ENCODE results near the gene PDCD10.

The PDCD10 gene

DNA sequence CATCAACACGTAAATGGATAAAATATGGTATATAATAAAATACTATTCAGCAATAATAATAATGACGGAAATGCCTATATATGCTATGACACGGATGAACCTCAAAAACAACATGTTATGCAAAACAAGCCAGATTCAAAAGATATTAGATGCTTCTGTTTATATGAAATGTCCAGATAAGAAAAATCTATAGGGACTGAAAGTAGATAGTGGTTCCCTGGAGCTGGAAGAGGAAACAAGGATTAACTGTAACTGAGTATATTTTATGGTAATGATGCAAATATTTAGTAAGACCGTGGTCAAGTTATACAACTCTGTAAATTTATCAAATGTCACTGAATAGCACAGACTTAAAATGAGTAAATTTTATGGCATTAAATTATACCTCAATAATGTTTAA, 55.2 kb downstream of the PDCD10 start:
- DNase-seq (ENCODE audit: low read depth): no peak

DNA sequence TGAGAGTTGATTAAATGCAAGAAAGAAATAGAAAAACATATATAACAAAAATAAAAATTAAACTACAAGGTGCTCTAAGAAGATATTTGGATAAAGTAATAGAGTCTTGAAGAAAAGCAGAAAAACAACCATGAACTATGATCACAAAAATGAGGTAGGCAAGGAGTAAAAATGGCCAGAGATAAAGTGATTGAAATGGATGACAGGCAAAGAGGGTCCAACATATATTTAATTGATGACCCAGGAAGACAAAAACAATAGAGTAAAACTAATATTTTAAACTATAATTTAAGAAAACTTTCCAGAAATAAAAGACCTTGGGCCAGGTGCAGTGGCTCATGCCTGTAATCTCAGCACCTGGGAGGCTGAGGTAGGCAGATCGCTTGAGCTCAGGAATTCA, 58.8 kb downstream of the PDCD10 start:
- DNase-seq (ENCODE audit: low read depth): no peak

DNA sequence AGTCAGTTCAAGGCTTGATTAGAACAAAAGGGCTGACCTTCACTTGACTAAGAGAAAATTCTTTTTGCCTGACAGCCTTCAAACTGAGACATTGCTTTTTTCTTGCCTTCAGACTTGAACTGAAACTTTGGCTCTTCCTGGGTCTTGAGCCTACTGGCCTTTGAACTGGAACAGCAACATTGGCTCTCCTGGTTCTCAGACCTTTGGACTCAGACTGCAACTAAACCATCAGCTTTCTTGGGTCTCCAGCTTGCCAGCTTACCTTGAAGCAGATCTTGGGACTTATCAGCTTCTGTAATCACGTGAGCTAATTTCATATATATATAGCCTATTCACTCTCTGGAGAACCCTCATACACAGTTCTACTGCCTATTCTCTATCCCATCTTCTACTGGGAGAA, 61.5 kb downstream of the PDCD10 start:
- no peak for DNase-seq (ENCODE audit: low read depth)

DNA sequence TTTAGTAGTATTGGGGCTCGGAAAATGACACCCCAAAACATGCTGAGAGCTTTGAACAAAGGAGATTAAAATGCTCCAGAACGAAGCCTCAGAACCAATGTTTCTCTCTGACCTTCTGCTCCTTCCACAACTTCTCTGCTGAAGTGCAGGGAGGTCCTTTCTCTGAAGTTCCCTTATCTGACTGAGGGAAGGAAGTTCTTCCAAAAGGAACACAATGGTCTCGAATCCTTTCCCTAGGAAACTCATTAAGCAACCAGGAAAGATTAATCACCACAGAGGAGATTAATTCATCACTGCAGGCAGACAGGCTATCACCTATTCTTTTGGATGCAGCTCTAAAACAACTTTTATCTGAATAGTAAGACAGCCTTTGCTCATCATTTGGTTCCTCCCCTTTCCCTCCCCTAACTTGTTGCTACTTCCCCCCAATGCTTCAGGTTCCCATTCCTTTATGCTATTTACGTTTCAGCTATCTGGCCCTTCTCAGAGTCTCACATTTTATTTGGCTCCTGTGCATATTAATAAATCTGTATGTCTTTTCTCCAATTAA, 62.7 kb downstream of the PDCD10 start:
- DNase-seq (ENCODE audit: low read depth): no peak

DNA sequence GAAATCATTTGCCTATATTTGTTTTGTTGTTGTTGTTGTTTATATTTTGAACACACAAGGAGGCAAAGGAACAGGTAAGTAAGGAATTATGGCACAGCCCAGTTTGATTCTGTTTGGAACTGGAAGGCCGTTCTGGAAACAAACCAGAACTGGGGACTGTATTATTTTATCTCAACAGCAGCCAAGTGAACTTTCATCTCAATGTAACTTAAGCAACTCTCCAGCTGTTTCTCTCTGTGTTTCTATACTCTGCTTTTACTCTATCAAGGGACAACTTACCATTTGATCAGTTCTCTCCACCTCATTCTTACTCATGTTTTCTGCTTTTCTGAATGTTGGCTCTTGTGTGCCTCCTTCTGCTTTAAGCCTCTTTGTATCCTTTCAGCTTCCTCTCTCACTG, 65.0 kb downstream of the PDCD10 start:
- no peak for DNase-seq (ENCODE audit: low read depth)

DNA sequence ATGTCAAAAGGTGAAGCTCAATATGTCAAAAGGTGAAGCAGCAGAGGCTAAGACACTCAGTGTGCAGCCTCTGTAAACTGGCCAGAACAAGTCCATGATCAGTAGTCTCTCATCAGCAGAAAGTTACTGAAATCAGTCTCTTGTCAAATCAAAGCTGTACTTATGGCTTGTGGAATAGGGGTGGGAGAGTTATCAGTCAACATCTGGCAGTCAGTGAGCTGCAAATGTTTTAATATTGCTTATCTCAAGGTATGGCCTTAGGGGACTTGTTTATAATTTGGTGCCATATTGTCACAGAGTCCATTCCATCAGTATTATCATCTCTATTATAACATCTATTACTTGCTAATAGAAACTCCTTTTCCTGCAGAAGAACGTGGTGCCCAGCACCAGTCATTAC, 66.0 kb downstream of the PDCD10 start:
- DNase-seq (ENCODE audit: low read depth): no peak

DNA sequence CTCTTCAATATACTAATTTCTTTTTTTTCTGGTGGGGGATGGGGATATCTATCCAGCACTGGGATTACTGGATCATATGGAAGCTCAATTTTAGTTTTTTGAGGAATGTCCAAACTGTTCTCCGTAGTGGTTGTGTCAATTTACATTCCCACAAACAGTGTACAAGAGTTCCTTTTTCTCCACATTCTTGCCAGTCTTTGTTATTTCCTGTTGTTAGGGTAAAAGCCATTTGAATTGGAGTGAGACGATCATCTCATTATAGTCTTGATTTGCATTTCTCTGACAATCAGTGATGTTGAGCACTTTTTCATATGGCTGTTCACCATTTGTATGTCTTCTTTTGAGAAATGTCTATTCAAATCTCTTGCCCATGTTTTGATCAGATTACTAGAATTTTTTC, 68.1 kb downstream of the PDCD10 start:
- DNase-seq (ENCODE audit: low read depth): no peak

DNA sequence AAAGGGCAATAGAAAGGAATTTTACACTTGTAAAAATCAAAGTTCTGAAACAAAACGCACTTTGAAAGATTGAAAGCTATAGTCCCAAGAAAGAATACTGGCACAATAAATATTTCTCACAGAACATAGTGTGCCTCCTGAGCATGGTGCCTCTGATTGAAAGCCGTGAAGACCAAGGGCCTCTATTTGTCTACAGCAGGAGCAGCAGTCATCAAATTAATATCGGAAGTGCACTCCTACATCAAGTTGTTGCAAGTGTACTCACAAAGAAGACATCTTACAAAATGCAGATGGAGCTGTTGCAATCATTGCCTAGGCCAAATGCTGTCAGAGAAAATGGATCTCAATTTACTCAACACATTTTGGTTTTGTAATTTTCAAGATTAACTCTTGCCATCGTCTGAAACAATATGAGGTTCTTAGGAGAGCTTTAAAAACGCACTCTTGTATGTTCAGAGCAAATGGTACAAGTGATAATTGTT, 71.7 kb downstream of the PDCD10 start:
- DNase-seq (ENCODE audit: low read depth): no peak

DNA sequence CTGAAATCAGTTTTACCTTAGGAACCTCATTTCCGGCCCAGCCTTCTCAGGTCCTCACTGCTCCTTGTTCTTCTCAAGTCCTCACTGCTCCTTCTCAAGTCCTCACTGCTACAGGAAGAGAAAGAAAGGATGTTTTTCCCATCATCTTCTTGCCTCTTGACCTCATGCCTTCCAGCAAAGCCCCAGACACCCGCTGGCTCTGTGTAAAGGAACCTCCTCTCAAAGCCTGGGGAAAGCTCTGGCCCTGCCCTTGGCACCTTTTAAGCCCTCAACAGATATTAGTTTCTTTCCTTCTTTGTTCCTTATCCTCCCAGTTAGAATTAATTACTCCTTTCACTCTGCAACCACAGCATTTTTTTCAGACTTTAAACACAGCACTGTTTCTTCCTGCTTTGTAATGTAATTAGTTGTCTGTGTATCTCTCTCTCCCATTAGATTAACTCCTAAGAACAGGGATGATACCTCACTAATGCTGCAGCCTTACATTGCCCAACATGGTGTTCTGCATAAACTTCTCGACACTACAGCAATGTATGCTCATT, 76.9 kb downstream of the PDCD10 start:
- no peak for DNase-seq (ENCODE audit: low read depth)

DNA sequence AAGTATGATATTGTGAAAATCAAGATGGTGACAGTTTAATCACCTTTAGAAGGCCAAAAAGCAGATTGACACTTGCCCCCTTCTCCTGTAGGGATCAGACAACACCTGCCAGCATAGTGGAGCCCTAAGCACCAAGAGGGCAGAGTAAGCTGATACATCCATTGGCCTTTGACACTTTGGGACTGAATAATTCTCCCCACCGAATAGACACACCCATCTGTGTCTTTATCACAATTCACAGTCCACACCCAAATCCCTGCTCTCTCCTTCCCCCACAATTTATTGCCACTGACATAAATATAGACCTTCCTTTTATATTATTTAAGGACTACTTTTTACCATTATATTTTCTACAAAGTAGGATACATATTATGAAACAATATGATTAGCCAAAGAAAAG, 77.9 kb downstream of the PDCD10 start:
- no peak for DNase-seq (ENCODE audit: low read depth)

DNA sequence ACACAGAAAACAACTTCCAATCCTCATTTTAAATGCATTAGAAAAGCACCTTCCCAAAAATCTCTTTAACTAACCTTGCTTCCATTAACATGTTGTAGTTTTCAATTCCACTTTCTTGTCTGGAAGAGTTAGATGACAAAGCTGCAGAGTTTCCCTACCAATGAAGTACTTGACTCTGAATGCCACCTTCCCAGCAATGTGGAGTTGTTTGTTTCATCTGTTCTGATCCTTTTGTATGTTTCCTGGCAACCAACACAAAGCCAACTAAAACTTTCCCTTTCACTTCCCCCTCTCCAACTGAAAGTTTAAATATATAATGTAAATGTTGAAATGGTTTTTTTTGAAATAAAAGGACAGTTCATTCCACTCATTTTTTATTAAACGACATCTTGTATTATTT, 80.9 kb downstream of the PDCD10 start, which contains the start of gene WDR49:
TSS of gene WDR49 (minus strand) at position 183 of the 400 bp plus-strand sequence. CDS start 517 bp downstream, outside the sequence.
- DNase-seq (ENCODE audit: low read depth): no peak

DNA sequence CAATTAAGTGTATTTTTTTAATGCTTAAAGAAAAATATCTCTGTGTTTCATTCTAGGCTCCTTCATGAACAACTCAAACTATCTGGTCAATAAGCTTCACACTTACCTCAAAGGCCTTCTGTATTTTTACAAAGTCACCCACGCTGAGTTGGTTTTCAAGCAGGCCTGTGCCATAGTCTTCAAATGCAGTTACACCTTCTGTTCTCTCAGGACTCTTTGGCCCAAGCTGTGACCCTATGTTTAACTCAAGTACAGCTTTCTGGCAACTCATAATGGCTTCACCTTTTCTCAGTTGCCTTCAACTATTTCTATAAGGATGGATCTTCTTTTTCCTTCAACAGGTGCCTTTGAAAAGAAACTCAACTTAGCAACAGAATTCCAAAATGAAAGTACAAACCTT, 81.5 kb downstream of the PDCD10 start:
- DNase-seq (ENCODE audit: low read depth): no peak

DNA sequence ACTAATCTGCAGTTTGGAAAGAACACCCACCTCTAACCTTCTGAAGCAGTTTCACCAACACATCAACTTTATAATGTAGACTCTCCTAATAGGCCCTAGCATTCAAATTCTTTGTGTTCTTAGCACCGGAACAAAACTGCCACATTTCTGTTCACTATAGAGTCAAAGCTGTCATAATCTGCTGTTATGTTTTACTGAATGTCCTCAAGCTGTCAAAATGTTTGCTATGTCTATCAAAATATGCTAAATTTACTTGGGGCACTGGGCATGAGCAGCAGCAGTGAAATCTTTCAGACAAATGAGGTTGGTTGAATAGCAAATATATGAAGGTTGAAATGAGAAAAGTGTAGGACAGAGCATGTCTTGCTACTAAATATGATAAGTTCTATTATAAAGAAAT, 82.9 kb downstream of the PDCD10 start:
- no peak for DNase-seq (ENCODE audit: low read depth)

DNA sequence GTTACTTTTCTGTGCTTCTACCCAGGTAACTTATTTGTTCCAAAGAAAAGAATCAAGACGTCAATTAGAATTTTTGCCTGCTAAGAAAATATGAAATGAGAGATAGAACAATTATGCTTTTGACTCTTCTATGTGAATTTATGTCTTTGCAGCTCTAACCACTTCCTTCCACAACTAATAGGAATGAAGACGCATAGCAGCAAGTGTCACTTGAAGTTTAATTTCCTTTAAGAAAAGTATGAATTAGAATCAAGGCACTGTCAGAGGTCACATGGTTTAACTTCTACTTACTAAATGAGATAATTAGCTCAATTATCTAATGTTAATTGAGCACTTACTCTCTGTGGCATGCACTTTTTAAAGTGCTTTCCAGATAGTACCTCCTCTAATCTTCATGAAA, 84.2 kb downstream of the PDCD10 start:
- no peak for DNase-seq (ENCODE audit: low read depth)

DNA sequence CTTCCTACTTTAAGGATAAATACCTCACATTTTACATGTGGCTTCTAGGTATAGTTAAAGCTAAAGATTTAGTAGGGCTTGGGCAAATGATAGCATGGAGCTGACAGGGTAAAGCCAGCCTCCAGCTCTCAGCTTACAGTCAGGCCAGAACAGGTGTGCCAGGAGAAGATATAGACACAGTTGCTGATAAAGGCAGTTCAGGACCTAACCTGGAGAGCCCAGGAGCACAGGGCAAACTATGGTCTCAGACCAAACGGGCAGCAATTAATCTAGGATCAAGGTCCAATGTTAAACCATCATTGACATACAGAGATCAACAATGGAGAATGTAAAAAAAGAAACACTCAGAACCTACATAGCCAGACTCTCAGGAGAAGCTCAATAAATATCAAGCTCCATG, 84.9 kb downstream of the PDCD10 start:
- DNase-seq (ENCODE audit: low read depth): no peak

DNA sequence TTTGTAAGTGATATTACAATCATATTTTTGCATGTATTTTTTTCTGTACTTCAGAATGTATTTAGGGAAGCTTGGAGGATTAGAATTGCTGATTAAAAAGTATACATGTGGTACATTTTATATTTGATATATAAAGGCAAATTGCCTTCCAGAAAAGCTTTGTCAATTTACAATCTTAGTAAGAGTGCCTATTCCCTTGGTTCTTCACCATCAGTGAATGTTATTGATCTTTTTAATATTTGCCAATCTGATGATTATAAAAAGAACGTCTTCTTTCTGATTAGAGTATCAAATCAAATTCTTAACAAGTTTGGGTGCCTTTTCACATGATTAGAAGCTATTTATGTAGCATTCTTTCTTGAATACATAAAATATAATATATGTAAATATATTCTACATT, 90.1 kb downstream of the PDCD10 start:
- DNase-seq (ENCODE audit: low read depth): no peak
